ENCODE data around the gene NEURL3.
A peak's percentile ranks its signal among the peaks of the same experiment; 100 is the strongest.

Gene NEURL3

GRCh38 chr2:96493072-96493471 is 12.1 kb downstream of the NEURL3 start:
- Histone ChIP-seq H3K79me2 (ENCODE audit: control insufficient read depth, insufficient read depth, low read length, unreplicated experiment) (no peaks in the 10 kb centered on the region), H3K36me3 (ENCODE audit: insufficient read depth, low read length) (no peaks in the 10 kb centered on the region), H3K4me1 (ENCODE audit: control insufficient read depth, insufficient read depth, low read length, unreplicated experiment) (no peaks in the 10 kb centered on the region), H2AFZ (ENCODE audit: low read length, unreplicated experiment) (no peak overlapping the region), H3K4me3 (ENCODE audit: low read depth, low read length) (no peak overlapping the region), H3K27ac (ENCODE audit: low read depth, low read length) (no peak overlapping the region), H3K27me3 (ENCODE audit: insufficient read depth, low read length) (peaks cover 25% of the 10 kb centered on the region)

- Histone ChIP-seq H3K79me2 (ENCODE audit: control insufficient read depth, insufficient read depth, low read length, unreplicated experiment) (no peaks in the 10 kb centered on the region), H3K27me3 (ENCODE audit: insufficient read depth, low read length) (peaks cover 25% of the 10 kb centered on the region), H3K4me3 (ENCODE audit: low read depth, low read length) (no peak overlapping the region), H3K36me3 (ENCODE audit: insufficient read depth, low read length) (no peaks in the 10 kb centered on the region), H3K27ac (ENCODE audit: low read depth, low read length) (no peak overlapping the region), H3K4me1 (ENCODE audit: control insufficient read depth, insufficient read depth, low read length, unreplicated experiment) (no peaks in the 10 kb centered on the region), H2AFZ (ENCODE audit: low read length, unreplicated experiment) (no peak overlapping the region)
Measured at GRCh38 chr2:96491860-96492497, 13.2 kb downstream of the NEURL3 start.

- Histone ChIP-seq H3K4me1 (ENCODE audit: control insufficient read depth, insufficient read depth, low read length, unreplicated experiment) (peaks cover 12% of the 10 kb centered on the region), H3K79me2 (ENCODE audit: control insufficient read depth, insufficient read depth, low read length, unreplicated experiment) (no peaks in the 10 kb centered on the region), H2AFZ (ENCODE audit: low read length, unreplicated experiment) (no peak overlapping the region), H3K36me3 (ENCODE audit: insufficient read depth, low read length) (no peaks in the 10 kb centered on the region), H3K27ac (ENCODE audit: low read depth, low read length) (no peak overlapping the region), H3K4me3 (ENCODE audit: low read depth, low read length) (no peak overlapping the region), H3K27me3 (ENCODE audit: insufficient read depth, low read length) (peaks cover 9% of the 10 kb centered on the region; the same call in 1 of the 2 replicates)
Measured at GRCh38 chr2:96489663-96490062, 15.5 kb downstream of the NEURL3 start.

- no peak overlapping the region for H3K4me3 ChIP-seq (ENCODE audit: low read depth, low read length)
- H3K27me3 ChIP-seq (ENCODE audit: insufficient read depth, low read length): peaks cover 5% of the 10 kb centered on the region; the same call in 1 of the 2 replicates
- H2AFZ ChIP-seq (ENCODE audit: low read length, unreplicated experiment): no peak overlapping the region
- no peak overlapping the region for H3K27ac ChIP-seq (ENCODE audit: low read depth, low read length)
- H3K36me3 ChIP-seq (ENCODE audit: insufficient read depth, low read length): no peaks in the 10 kb centered on the region
- peaks cover 12% of the 10 kb centered on the region for H3K4me1 ChIP-seq (ENCODE audit: control insufficient read depth, insufficient read depth, low read length, unreplicated experiment)
- H3K79me2 ChIP-seq (ENCODE audit: control insufficient read depth, insufficient read depth, low read length, unreplicated experiment): no peaks in the 10 kb centered on the region
Measured at GRCh38 chr2:96489261-96489660, 15.9 kb downstream of the NEURL3 start.

- H2AFZ ChIP-seq (ENCODE audit: low read length, unreplicated experiment): peak overlapping the region; percentile 84
- peak overlapping the region; percentile 57 for H3K27ac ChIP-seq (ENCODE audit: low read depth, low read length)
- peaks cover 12% of the 10 kb centered on the region for H3K4me1 ChIP-seq (ENCODE audit: control insufficient read depth, insufficient read depth, low read length, unreplicated experiment)
- H3K4me3 ChIP-seq (ENCODE audit: low read depth, low read length): peak overlapping the region; percentile 65
- no peaks in the 10 kb centered on the region for H3K27me3 ChIP-seq (ENCODE audit: insufficient read depth, low read length)
- H3K36me3 ChIP-seq (ENCODE audit: insufficient read depth, low read length): no peaks in the 10 kb centered on the region
- no peaks in the 10 kb centered on the region for H3K79me2 ChIP-seq (ENCODE audit: control insufficient read depth, insufficient read depth, low read length, unreplicated experiment)
Measured at GRCh38 chr2:96486696-96487095, 18.5 kb downstream of the NEURL3 start.

- peak overlapping the region; percentile 84 for H2AFZ ChIP-seq (ENCODE audit: low read length, unreplicated experiment)
- no peaks in the 10 kb centered on the region for H3K27me3 ChIP-seq (ENCODE audit: insufficient read depth, low read length)
- no peaks in the 10 kb centered on the region for H3K36me3 ChIP-seq (ENCODE audit: insufficient read depth, low read length)
- H3K4me1 ChIP-seq (ENCODE audit: control insufficient read depth, insufficient read depth, low read length, unreplicated experiment): peaks cover 12% of the 10 kb centered on the region
- peak overlapping the region; percentile 65 for H3K4me3 ChIP-seq (ENCODE audit: low read depth, low read length)
- H3K79me2 ChIP-seq (ENCODE audit: control insufficient read depth, insufficient read depth, low read length, unreplicated experiment): no peaks in the 10 kb centered on the region
- peak overlapping the region; percentile 57 for H3K27ac ChIP-seq (ENCODE audit: low read depth, low read length)
Measured at GRCh38 chr2:96485751-96486651, 19.2 kb downstream of the NEURL3 start.

GRCh38 chr2:96485350-96485749 is 19.8 kb downstream of the NEURL3 start:
- H3K27me3 ChIP-seq (ENCODE audit: insufficient read depth, low read length): peaks cover 5% of the 10 kb centered on the region; the same call in 1 of the 2 replicates
- peak overlapping the region; percentile 84 for H2AFZ ChIP-seq (ENCODE audit: low read length, unreplicated experiment)
- H3K4me3 ChIP-seq (ENCODE audit: low read depth, low read length): peak overlapping the region; percentile 65; the same call in 1 of the 2 replicates
- peak overlapping the region; percentile 57; the same call in 1 of the 2 replicates for H3K27ac ChIP-seq (ENCODE audit: low read depth, low read length)
- H3K36me3 ChIP-seq (ENCODE audit: insufficient read depth, low read length): no peaks in the 10 kb centered on the region
- H3K79me2 ChIP-seq (ENCODE audit: control insufficient read depth, insufficient read depth, low read length, unreplicated experiment): no peaks in the 10 kb centered on the region
- peaks cover 12% of the 10 kb centered on the region for H3K4me1 ChIP-seq (ENCODE audit: control insufficient read depth, insufficient read depth, low read length, unreplicated experiment)

- Histone ChIP-seq H3K27ac (ENCODE audit: low read depth, low read length) (no peak overlapping the region), H3K79me2 (ENCODE audit: control insufficient read depth, insufficient read depth, low read length, unreplicated experiment) (no peaks in the 10 kb centered on the region), H3K36me3 (ENCODE audit: insufficient read depth, low read length) (no peaks in the 10 kb centered on the region), H3K27me3 (ENCODE audit: insufficient read depth, low read length) (peaks cover 9% of the 10 kb centered on the region), H2AFZ (ENCODE audit: low read length, unreplicated experiment) (no peak overlapping the region), H3K4me1 (ENCODE audit: control insufficient read depth, insufficient read depth, low read length, unreplicated experiment) (peaks cover 12% of the 10 kb centered on the region), H3K4me3 (ENCODE audit: low read depth, low read length) (no peak overlapping the region)
Measured at GRCh38 chr2:96484091-96484490, 21.1 kb downstream of the NEURL3 start.

- Histone ChIP-seq H2AFZ (ENCODE audit: low read length, unreplicated experiment) (no peak overlapping the region), H3K4me1 (ENCODE audit: control insufficient read depth, insufficient read depth, low read length, unreplicated experiment) (no peaks in the 10 kb centered on the region), H3K27me3 (ENCODE audit: insufficient read depth, low read length) (peaks cover 40% of the 10 kb centered on the region), H3K4me3 (ENCODE audit: low read depth, low read length) (no peak overlapping the region), H3K27ac (ENCODE audit: low read depth, low read length) (no peak overlapping the region), H3K79me2 (ENCODE audit: control insufficient read depth, insufficient read depth, low read length, unreplicated experiment) (no peaks in the 10 kb centered on the region), H3K36me3 (ENCODE audit: insufficient read depth, low read length) (no peaks in the 10 kb centered on the region)
Measured at GRCh38 chr2:96477458-96477857, 27.7 kb downstream of the NEURL3 start.

GRCh38 chr2:96471772-96472171 is 33.4 kb downstream of the NEURL3 start:
- Histone ChIP-seq H3K4me3 (ENCODE audit: low read depth, low read length) (no peak overlapping the region), H3K27me3 (ENCODE audit: insufficient read depth, low read length) (peaks cover 17% of the 10 kb centered on the region), H3K79me2 (ENCODE audit: control insufficient read depth, insufficient read depth, low read length, unreplicated experiment) (no peaks in the 10 kb centered on the region), H3K4me1 (ENCODE audit: control insufficient read depth, insufficient read depth, low read length, unreplicated experiment) (no peaks in the 10 kb centered on the region), H3K27ac (ENCODE audit: low read depth, low read length) (no peak overlapping the region), H2AFZ (ENCODE audit: low read length, unreplicated experiment) (no peak overlapping the region), H3K36me3 (ENCODE audit: insufficient read depth, low read length) (no peaks in the 10 kb centered on the region)
